Stimulated activated CD8-positive, alpha-beta memory T cell treated with anti-CD3 and anti-CD28 coated beads, Interleukin-4, amount 100 ng/mL, for 24 hours (primary cell): ENCODE results near the gene TNFAIP2.

Source experiments
- DNase-seq: peaks from one replicate; pipeline ENCODE4 v3.0.0-alpha.2; 2020; ENCODE audit warnings: low read depth

TNFAIP2 gene

GRCh38 chr14:103123634-103124500 lies 606 bp downstream of the TNFAIP2 start:
- no peak for DNase-seq

- DNase-seq: no peak
These were observed 1.3 kb downstream of the TNFAIP2 start for GRCh38 chr14:103124501-103125001.

GRCh38 chr14:103125098-103126070 lies 2.1 kb downstream of the TNFAIP2 start:
- no peak for DNase-seq

GRCh38 chr14:103126088-103126872 lies 3.0 kb downstream of the TNFAIP2 start:
- no peak for DNase-seq

GRCh38 chr14:103126873-103127304 lies 3.6 kb downstream of the TNFAIP2 start:
- DNase-seq: no peak

GRCh38 chr14:103127356-103127755 lies 4.1 kb downstream of the TNFAIP2 start:
- no peak for DNase-seq

GRCh38 chr14:103127861-103128598 lies 4.8 kb downstream of the TNFAIP2 start:
- DNase-seq: no peak

- DNase-seq: no peak
These were observed 5.5 kb downstream of the TNFAIP2 start for GRCh38 chr14:103128631-103129300.

- DNase-seq: no peak
These were observed 6.2 kb downstream of the TNFAIP2 start for GRCh38 chr14:103129301-103130016.

GRCh38 chr14:103130017-103130764 lies 6.9 kb downstream of the TNFAIP2 start:
- DNase-seq: no peak

GRCh38 chr14:103130965-103131364 lies 7.7 kb downstream of the TNFAIP2 start:
- DNase-seq: no peak

- DNase-seq: no peak
These were observed 8.3 kb downstream of the TNFAIP2 start for GRCh38 chr14:103131580-103131979.

- no peak for DNase-seq
These were observed 9.3 kb downstream of the TNFAIP2 start for GRCh38 chr14:103132381-103133209.

- no peak for DNase-seq
These were observed 10.2 kb downstream of the TNFAIP2 start for GRCh38 chr14:103133210-103134140.

- no peak for DNase-seq
These were observed 11.1 kb downstream of the TNFAIP2 start for GRCh38 chr14:103134405-103134804.

- DNase-seq: no peak
These were observed 11.7 kb downstream of the TNFAIP2 start for GRCh38 chr14:103134919-103135318.
